Erythroblast (primary cell): ENCODE data around the gene ANO4.

Source experiments
- GATA1 ChIP-seq: IDR thresholded peaks from 2 replicates; pipeline ENCODE4 v1.6.1; 2011; ENCODE audit warnings: low read depth, mild to moderate bottlenecking, control low read depth, low read length, moderate library complexity
- POLR2A ChIP-seq: IDR thresholded peaks from 2 replicates; pipeline ENCODE4 v1.6.1; 2011; ENCODE audit warnings: mild to moderate bottlenecking, low read length

GRCh38 chr12:100875771-100876170 lies 81.2 kb downstream of the ANO4 start:
- no peak for TF ChIP-seq POLR2A
- TF ChIP-seq GATA1, result no peak
